Stimulated activated CD4-positive, alpha-beta T cell treated with anti-CD3 and anti-CD28 coated beads, TNF-alpha, amount 100 ng/mL, for 48 hours (primary cell): Measurements from ENCODE around the gene SLC6A7.
"Not testable (repeated sequence)": the region's sequence is repeated elsewhere in the genome, so short reads cannot be mapped to it uniquely, and the experiment has no call there.

Source experiments
- DNase-seq, 3 donors: peaks; one replicate each; pipeline ENCODE4 v3.0.0-alpha.2; 2020; ENCODE audit warnings: low read depth in 3 of 3

SLC6A7 gene

GRCh38 chr5:150241298-150242160 lies 51.7 kb downstream of the SLC6A7 start:
- DNase-seq: no peak

- no peak for DNase-seq
These were observed 52.5 kb downstream of the SLC6A7 start for GRCh38 chr5:150242251-150242894.

- DNase-seq: no peak
These were observed 53.7 kb downstream of the SLC6A7 start for GRCh38 chr5:150243590-150243989.

GRCh38 chr5:150244209-150244608 lies 54.3 kb downstream of the SLC6A7 start:
- DNase-seq: no peak

- DNase-seq: no peak
These were observed 55.4 kb downstream of the SLC6A7 start for GRCh38 chr5:150245111-150245789.

GRCh38 chr5:150245808-150246207 lies 55.9 kb downstream of the SLC6A7 start:
- no peak for DNase-seq

- no peak for DNase-seq
These were observed 56.6 kb downstream of the SLC6A7 start for GRCh38 chr5:150246429-150246828.

- DNase-seq: no peak
These were observed 57.0 kb downstream of the SLC6A7 start for GRCh38 chr5:150246835-150247234.

- DNase-seq: no peak
These were observed 57.9 kb downstream of the SLC6A7 start for GRCh38 chr5:150247726-150248125.

- not testable (repeated sequence) for DNase-seq
These were observed 58.6 kb downstream of the SLC6A7 start for GRCh38 chr5:150248493-150248892.

- DNase-seq: no peak
These were observed 59.1 kb downstream of the SLC6A7 start for GRCh38 chr5:150248946-150249345.

- DNase-seq: no peak
These were observed 59.9 kb downstream of the SLC6A7 start for GRCh38 chr5:150249744-150250143.

- DNase-seq: no peak
These were observed 61.6 kb downstream of the SLC6A7 start for GRCh38 chr5:150251504-150251903.

GRCh38 chr5:150252489-150252888 lies 62.6 kb downstream of the SLC6A7 start:
- no peak for DNase-seq

- no peak for DNase-seq
These were observed 63.8 kb downstream of the SLC6A7 start for GRCh38 chr5:150253416-150254208.

GRCh38 chr5:150254363-150254762 lies 64.5 kb downstream of the SLC6A7 start:
- no peak for DNase-seq

GRCh38 chr5:150254774-150255173 lies 64.9 kb downstream of the SLC6A7 start:
- DNase-seq: no peak

- DNase-seq: no peak
These were observed 66.0 kb downstream of the SLC6A7 start for GRCh38 chr5:150255659-150256409.

- no peak for DNase-seq
These were observed 66.7 kb downstream of the SLC6A7 start for GRCh38 chr5:150256410-150257064.

GRCh38 chr5:150257424-150257823 lies 67.6 kb downstream of the SLC6A7 start:
- no peak for DNase-seq

GRCh38 chr5:150258130-150258529 lies 68.3 kb downstream of the SLC6A7 start:
- no peak for DNase-seq
